Measurements from ENCODE around the gene PLCL2.
A peak's percentile ranks its signal among the peaks of the same experiment; 100 is the strongest.

PLCL2 gene

DNA sequence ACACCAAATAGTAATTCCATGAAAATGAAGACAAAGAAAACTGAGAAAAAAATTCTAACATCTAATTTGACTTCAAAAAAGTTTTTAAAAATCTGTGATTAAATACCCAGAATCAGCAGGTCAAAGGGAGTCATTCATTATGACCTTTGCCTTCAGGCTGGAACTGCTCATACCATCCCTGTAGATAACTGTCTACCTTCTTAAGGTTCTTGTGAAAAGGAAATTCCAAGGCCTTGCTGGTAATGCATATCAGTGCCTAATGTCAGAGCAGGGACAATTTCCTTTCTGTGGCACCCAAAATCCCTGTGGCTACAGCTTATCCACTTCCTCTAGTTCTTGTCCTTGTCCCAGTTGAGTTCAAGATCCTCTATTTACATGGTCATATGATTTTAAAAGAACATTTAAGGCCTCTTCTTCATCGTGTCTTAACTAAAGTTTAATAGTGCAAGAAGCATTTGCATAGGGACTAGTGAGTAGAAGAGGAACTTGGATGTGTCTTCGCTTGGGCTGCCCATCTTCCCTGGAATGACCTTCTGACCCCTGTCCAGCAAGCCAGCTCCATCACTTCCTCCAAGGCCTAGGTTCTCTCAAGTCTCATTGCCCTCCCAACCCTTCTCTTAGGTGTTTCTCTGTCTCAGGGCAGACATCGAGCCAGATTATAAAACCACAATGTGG, 8.7 kb upstream of the PLCL2 start:
- TF ChIP-seq CTCF (IDR thresholded peaks at IDR 0.05; ENCODE audit: low read length, missing control alignments): no peak
- DNase-seq (ENCODE audit: low read depth): no peak
- no peak overlapping the region for H3K4me3 ChIP-seq (replicated peaks; ENCODE audit: low read depth, low read length)

DNA sequence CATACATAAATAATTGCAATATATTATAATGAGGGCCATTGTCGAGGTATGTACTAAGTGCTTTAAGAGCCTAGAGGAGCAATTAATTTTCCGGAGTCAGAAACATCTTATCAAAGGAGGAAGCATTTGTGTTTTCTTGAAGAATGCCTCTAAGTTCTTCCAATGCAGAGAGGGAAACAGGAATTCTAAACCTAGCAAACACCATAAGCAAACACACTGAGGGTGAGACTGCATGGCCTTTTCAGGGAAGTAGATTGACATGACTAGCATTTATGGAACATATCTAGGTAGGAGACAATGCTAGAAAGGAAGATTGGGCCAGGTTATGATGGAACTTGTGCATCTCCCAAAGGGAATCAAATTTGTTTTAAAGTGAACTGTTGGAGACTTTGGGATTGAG, 7.2 kb upstream of the PLCL2 start:
- no peak for TF ChIP-seq CTCF (IDR thresholded peaks at IDR 0.05; ENCODE audit: low read length, missing control alignments)
- no peak for DNase-seq (ENCODE audit: low read depth)

DNA sequence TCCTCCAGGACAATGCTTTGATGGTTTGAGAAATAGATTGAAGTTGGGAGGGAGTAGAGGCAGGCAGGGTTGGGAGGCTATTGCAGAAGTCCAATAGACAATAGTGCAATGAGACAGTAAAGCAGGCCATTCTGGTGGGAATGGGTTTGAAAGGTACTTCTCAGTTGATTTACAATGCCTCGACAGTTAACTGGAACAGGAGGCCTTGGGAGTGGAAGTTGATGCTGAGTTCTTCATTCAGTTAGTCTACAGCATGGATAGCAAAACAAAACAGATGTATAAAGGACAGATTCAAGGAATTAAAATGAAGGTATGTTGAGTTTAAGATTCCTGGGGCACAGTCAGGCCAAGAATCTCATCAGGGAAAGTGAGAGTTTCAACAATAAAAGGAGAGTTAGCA, 6.8 kb upstream of the PLCL2 start:
- TF ChIP-seq CTCF (IDR thresholded peaks at IDR 0.05; ENCODE audit: low read length, missing control alignments): no peak
- H3K4me3 ChIP-seq (replicated peaks; ENCODE audit: low read depth, low read length): no peak overlapping the region
- no peak for DNase-seq (ENCODE audit: low read depth)

More for the DNA sequence above, 7.2 kb upstream of the PLCL2 start:
- H3K4me3 ChIP-seq (replicated peaks; ENCODE audit: low read depth, low read length): no peak overlapping the region

GRCh38 chr3:16881896-16882630, 2.7 kb upstream of the PLCL2 start:
- DNase-seq (ENCODE audit: low read depth): no peak
- no peak overlapping the region for H3K4me3 ChIP-seq (replicated peaks; ENCODE audit: low read depth, low read length)
- TF ChIP-seq CTCF (IDR thresholded peaks at IDR 0.05; ENCODE audit: low read length, missing control alignments): no peak

GRCh38 chr3:16883057-16883722, 1.6 kb upstream of the PLCL2 start:
- H3K4me3 ChIP-seq (replicated peaks; ENCODE audit: low read depth, low read length): no peak overlapping the region
- no peak for TF ChIP-seq CTCF (IDR thresholded peaks at IDR 0.05; ENCODE audit: low read length, missing control alignments)
- DNase-seq (ENCODE audit: low read depth): no peak

DNA sequence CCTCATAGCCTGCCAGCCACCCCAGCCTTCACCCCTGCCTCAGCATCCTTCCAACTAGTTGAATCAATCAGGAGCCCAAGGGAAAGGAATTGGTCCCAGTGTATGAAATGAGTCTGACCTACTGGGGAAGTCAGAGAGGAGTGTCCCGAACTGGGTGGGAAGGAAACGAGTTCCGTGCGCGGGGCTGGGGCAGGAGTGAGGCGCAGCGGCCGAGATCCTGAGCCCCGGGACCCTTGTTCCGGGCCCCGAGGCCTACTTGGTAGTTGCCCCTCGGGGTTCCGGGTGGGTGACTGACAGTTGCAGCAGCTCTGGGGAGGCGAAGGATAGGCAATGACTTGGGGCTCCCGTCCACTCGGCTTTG, 1.1 kb upstream of the PLCL2 start:
- no peak for DNase-seq (ENCODE audit: low read depth)
- peak overlapping the region; percentile 77 for H3K4me3 ChIP-seq (replicated peaks; ENCODE audit: low read depth, low read length)
- TF ChIP-seq CTCF (IDR thresholded peaks at IDR 0.05; ENCODE audit: low read length, missing control alignments): no peak
